GM19372 (cell line): ENCODE data around the gene ASCC1.

Source experiments
- ATAC-seq: cut with Tn5 transposase; IDR thresholded peaks from one replicate; pipeline ENCODE4 v1.9.1; 2021; ENCODE audit warnings: mild to moderate bottlenecking, low read depth, moderate library complexity; ENCODE audit not compliant: unreplicated experiment

ASCC1 gene

GRCh38 chr10:72105710-72106109 lies 110.4 kb downstream of the ASCC1 start:
- ATAC-seq, result no peak

GRCh38 chr10:72105098-72105475 lies 111.0 kb downstream of the ASCC1 start:
- ATAC-seq, result no peak

- ATAC-seq, result no peak
These were observed 111.5 kb downstream of the ASCC1 start for GRCh38 chr10:72104472-72105097.

- no peak for ATAC-seq
These were observed 116.5 kb downstream of the ASCC1 start for GRCh38 chr10:72099600-72099921.

GRCh38 chr10:72098836-72099599 lies 117.1 kb downstream of the ASCC1 start:
- ATAC-seq, result no peak

GRCh38 chr10:72098301-72098835 lies 117.7 kb downstream of the ASCC1 start:
- ATAC-seq, result no peak

- ATAC-seq, result no peak
These were observed 118.4 kb downstream of the ASCC1 start for GRCh38 chr10:72097448-72098300.

- no peak for ATAC-seq
These were observed 119.7 kb downstream of the ASCC1 start for GRCh38 chr10:72096115-72097000.

GRCh38 chr10:72095195-72095594 lies 120.9 kb downstream of the ASCC1 start:
- no peak for ATAC-seq

- no peak for ATAC-seq
These were observed 121.5 kb downstream of the ASCC1 start for GRCh38 chr10:72094574-72094973.

GRCh38 chr10:72093450-72093849 lies 122.6 kb downstream of the ASCC1 start:
- no peak for ATAC-seq

- ATAC-seq, result no peak
These were observed 123.1 kb downstream of the ASCC1 start for GRCh38 chr10:72092987-72093386.

- no peak for ATAC-seq
These were observed 123.7 kb downstream of the ASCC1 start for GRCh38 chr10:72092171-72092924.

GRCh38 chr10:72090326-72090725 lies 125.8 kb downstream of the ASCC1 start:
- ATAC-seq, result no peak

- ATAC-seq, result no peak
These were observed 126.5 kb downstream of the ASCC1 start for GRCh38 chr10:72089618-72090017.

- ATAC-seq, result no peak
These were observed 127.0 kb downstream of the ASCC1 start for GRCh38 chr10:72088889-72089575.

- ATAC-seq, result no peak
These were observed 127.8 kb downstream of the ASCC1 start, which contains the start of gene SPOCK2 for GRCh38 chr10:72087969-72088888. SPOCK2 (minus strand) TSS chr10:72088551; CDS start chr10:72088328, 223 bp downstream.
